ENCODE results near the gene TIMM22. TPM values are rescaled to one million over a fixed set of nuclear protein-coding genes. Genes with fewer than 3 reads are reported as not detected.

TIMM22 gene
- total RNA-seq, 4 donors from 2014 or later = 14.7 to 17.1 (median 14.9) TPM

- Histone ChIP-seq H3K27me3 (no peaks in the 10 kb centered on the region), H3K27ac (peak overlapping the region in 2 of 3 donors; percentile 5 to 32), H3K36me3 (peaks cover 16 to 24% of the 10 kb centered on the region in 2 donors), H3K9me3 (no peaks in the 10 kb centered on the region), H3K4me1 (peaks cover 22 to 72% of the 10 kb centered on the region in 2 donors), H3K4me3 (replicated peaks in 1 of 3) (no peak overlapping the region)
- 76 to 85% methylated on average over 4 of the region's 4 CpGs for WGBS, 2 donors
- no peak for DNase-seq
- intact Hi-C loops (cut with DNase I) = no loop called here
- no peak for TF ChIP-seq CTCF (IDR thresholded peaks at IDR 0.05)
- no peak for TF ChIP-seq POLR2A (IDR thresholded peaks at IDR 0.05)
Measured at GRCh38 chr17:1002412-1002753, 5.5 kb downstream of the TIMM22 start.

GRCh38 chr17:1002771-1003555 is 6.0 kb downstream of the TIMM22 start:
- H3K9me3 ChIP-seq = no peaks in the 10 kb centered on the region
- intact Hi-C loops (cut with DNase I) = no loop called here
- no peaks in the 10 kb centered on the region for H3K27me3 ChIP-seq
- DNase-seq = no peak
- peaks cover 16 to 66% of the 10 kb centered on the region in 2 donors for H3K4me1 ChIP-seq
- peak overlapping the region in 2 of 3 donors; percentile 5 to 32 for H3K27ac ChIP-seq
- no peak overlapping the region for H3K4me3 ChIP-seq (replicated peaks in 1 of 3)
- peaks cover 16 to 24% of the 10 kb centered on the region in 2 donors for H3K36me3 ChIP-seq
- TF ChIP-seq CTCF (IDR thresholded peaks at IDR 0.05) = no peak
- TF ChIP-seq POLR2A (IDR thresholded peaks at IDR 0.05) = no peak
- 66 to 72% methylated on average over 16 to 19 of the region's 19 CpGs for WGBS, 2 donors

GRCh38 chr17:1003633-1003971 is 6.7 kb downstream of the TIMM22 start:
- intact Hi-C loops (cut with DNase I) = no loop called here
- WGBS, 2 donors = 88 to 98% methylated on average over 5 of the region's 5 CpGs
- no peaks in the 10 kb centered on the region for H3K27me3 ChIP-seq
- no peak overlapping the region for H3K27ac ChIP-seq
- H3K36me3 ChIP-seq = peaks cover 16 to 24% of the 10 kb centered on the region in 2 donors
- peaks cover 12 to 60% of the 10 kb centered on the region in 2 donors for H3K4me1 ChIP-seq
- no peak overlapping the region for H3K4me3 ChIP-seq (replicated peaks in 1 of 3)
- no peak for TF ChIP-seq CTCF (IDR thresholded peaks at IDR 0.05)
- no peak for TF ChIP-seq POLR2A (IDR thresholded peaks at IDR 0.05)
- H3K9me3 ChIP-seq = no peaks in the 10 kb centered on the region
- no peak for DNase-seq

- Histone ChIP-seq H3K27me3 (no peaks in the 10 kb centered on the region), H3K4me3 (replicated peaks in 1 of 3) (no peak overlapping the region), H3K27ac (no peak overlapping the region), H3K36me3 (peaks cover 16 to 24% of the 10 kb centered on the region in 2 donors), H3K9me3 (no peaks in the 10 kb centered on the region), H3K4me1 (peaks cover 12 to 56% of the 10 kb centered on the region in 2 donors)
- TF ChIP-seq POLR2A (IDR thresholded peaks at IDR 0.05) (no peak), CTCF (IDR thresholded peaks at IDR 0.05) (no peak)
- WGBS, 2 donors = 83 to 89% methylated on average over 21 to 23 of the region's 30 CpGs
- intact Hi-C loops (cut with DNase I) = no loop called here
- no peak for DNase-seq
Measured at GRCh38 chr17:1003972-1004768, 7.2 kb downstream of the TIMM22 start.

All from thyroid gland (tissue), 4 donors.